H1 (cell line): ENCODE results near the gene PTPRD. TPM values are rescaled to one million over a fixed set of nuclear protein-coding genes. Genes with fewer than 3 reads are reported as not detected.

Source experiments
- CTCF ChIA-PET: fragments of 300-600 bp; sonication (Branson Sonifier 250); formaldehyde crosslinking; loops from one replicate; lab custom pipeline; 2021; ENCODE audit not compliant: partially characterized antibody; lab: Charles Lee
- POLR2A ChIA-PET: fragments of 300-600 bp; sonication (Branson Sonifier 250); formaldehyde crosslinking; loops from one replicate; lab custom pipeline; 2021; ENCODE audit warnings: inconsistent platforms; ENCODE audit not compliant: partially characterized antibody; lab: Charles Lee
- DNase-seq, 2 experiments: peaks; one replicate each; pipeline versions ENCODE4 v3.0.0 to v3.0.0-alpha.2; 2010 to 2022; ENCODE audit warnings: low spot score in 2 of 2, low read depth in 1 of 2, mixed read lengths in 1 of 2
- FAIRE-seq: peaks from 2 replicates; lab custom pipeline; 2011; peaks lifted over from hg19 to GRCh38; lab: Jason Lieb, UNC
- H2AFZ ChIP-seq: 2 replicates; pipeline ENCODE4 v1.8.1; 2012; ENCODE audit warnings: low read length, inconsistent platforms
- H2AK5ac ChIP-seq: 2 replicates; pipeline ENCODE4 v1.6.1; 2013; ENCODE audit warnings: low read depth, low read length
- H2BK120ac ChIP-seq: replicated peaks from 2 replicates; pipeline ENCODE3; 2013; ENCODE audit warnings: low read depth, low read length, inconsistent platforms
- H2BK12ac ChIP-seq: 2 replicates; pipeline ENCODE4 v1.6.1; 2013; ENCODE audit warnings: low read depth, low read length
- H2BK15ac ChIP-seq: 2 replicates; pipeline ENCODE4 v1.6.1; 2013; ENCODE audit warnings: low read length
- H2BK20ac ChIP-seq: 2 replicates; pipeline ENCODE4 v1.6.1; 2013; ENCODE audit warnings: low read length
- H2BK5ac ChIP-seq: 2 replicates; pipeline ENCODE4 v1.6.1; 2013; ENCODE audit warnings: low read depth, low read length
- H3K14ac ChIP-seq: 2 replicates; pipeline ENCODE4 v1.6.1; 2013; ENCODE audit warnings: inconsistent platforms; ENCODE audit not compliant: insufficient read length
- H3K18ac ChIP-seq: 2 replicates; pipeline ENCODE4 v1.6.1; 2013; ENCODE audit warnings: low read length; ENCODE audit errors: extremely low read depth
- H3K23ac ChIP-seq: 2 replicates; pipeline ENCODE4 v1.6.1; 2013; ENCODE audit warnings: inconsistent platforms; ENCODE audit not compliant: insufficient read length
- H3K23me2 ChIP-seq: 2 replicates; pipeline ENCODE4 v1.6.1; 2013; ENCODE audit warnings: low read depth, low read length
- H3K27ac ChIP-seq: 2 replicates; pipeline ENCODE4 v1.6.1; 2011; ENCODE audit warnings: low read depth, low read length, inconsistent platforms
- H3K27me3 ChIP-seq, 4 experiments: replicated peaks in 1 of 4; 1 replicate in 1 of 4; 2 replicates in 3 of 4; pipeline versions ENCODE4 v1.6.1 to v1.8.1; 2011 to 2013; ENCODE audit warnings: low read length in 3 of 4, mild to moderate bottlenecking in 3 of 4, inconsistent platforms in 2 of 4, mixed read lengths in 2 of 4, moderate library complexity in 1 of 4; ENCODE audit not compliant: control insufficient read depth in 3 of 4, insufficient read depth in 3 of 4; ENCODE audit errors: extremely low read depth in 1 of 4
- H3K36me3 ChIP-seq, 4 experiments: 2 replicates each; pipeline versions ENCODE4 v1.6.1 to v1.8.1; 2011 to 2013; ENCODE audit warnings: mild to moderate bottlenecking in 4 of 4, low read length in 3 of 4, moderate library complexity in 2 of 4, control low read depth in 1 of 4, inconsistent platforms in 1 of 4; ENCODE audit not compliant: insufficient read depth in 4 of 4, control insufficient read depth in 2 of 4
- H3K4ac ChIP-seq: replicated peaks from 2 replicates; pipeline ENCODE3; 2013; ENCODE audit warnings: low read length, low read depth, mixed read lengths, inconsistent platforms; ENCODE audit not compliant: insufficient read length
- H3K4me1 ChIP-seq, 4 experiments: replicated peaks in 1 of 4; 1 replicate in 1 of 4; 2 replicates in 3 of 4; pipeline versions ENCODE4 v1.6.1 to v1.8.1; 2011 to 2013; ENCODE audit warnings: low read length in 3 of 4, inconsistent platforms in 2 of 4, mixed read lengths in 1 of 4; ENCODE audit not compliant: insufficient read depth in 4 of 4, control insufficient read depth in 3 of 4
- H3K4me2 ChIP-seq, 2 experiments: 2 replicates each; pipeline versions ENCODE4 v1.6.1 to v1.8.1; 2011 to 2013; ENCODE audit warnings: low read depth in 2 of 2, low read length in 2 of 2, control low read depth in 1 of 2, inconsistent platforms in 1 of 2, mild to moderate bottlenecking in 1 of 2; ENCODE audit not compliant: insufficient read depth in 1 of 2
- H3K4me3 ChIP-seq, 4 experiments: fragments of 200-600, 300-600 bp in 1 of 4; sonication (generic), shearing (Covaris generic), sonication (Bioruptor Twin) in 1 of 4; 2 replicates each; pipeline versions ENCODE4 v1.5.1 to v1.8.1; 2011 to 2016; ENCODE audit warnings: low read length in 4 of 4, low read depth in 3 of 4, control low read depth in 2 of 4, inconsistent platforms in 2 of 4, mild to moderate bottlenecking in 2 of 4, mixed read lengths in 1 of 4, moderate library complexity in 1 of 4; ENCODE audit not compliant: insufficient read depth in 2 of 4; ENCODE audit errors: extremely low read depth in 1 of 4
- H3K56ac ChIP-seq: replicated peaks from 2 replicates; pipeline ENCODE3; 2013; ENCODE audit warnings: low read depth, mild to moderate bottlenecking, mixed read lengths, low read length, inconsistent platforms; ENCODE audit not compliant: insufficient read length
- H3K79me1 ChIP-seq: 2 replicates; pipeline ENCODE4 v1.6.1; 2013; ENCODE audit warnings: low read depth, low read length, control low read depth
- H3K79me2 ChIP-seq, 2 experiments: 2 replicates each; pipeline versions ENCODE4 v1.6.1 to v1.8.1; 2012 to 2013; ENCODE audit warnings: low read length in 2 of 2, mild to moderate bottlenecking in 2 of 2, inconsistent platforms in 1 of 2; ENCODE audit not compliant: insufficient read depth in 2 of 2, control insufficient read depth in 1 of 2
- H3K9ac ChIP-seq, 4 experiments: replicated peaks in 1 of 4; 1 replicate in 1 of 4; 2 replicates in 3 of 4; pipeline versions ENCODE4 v1.6.1 to v1.8.1; 2011 to 2013; ENCODE audit warnings: low read depth in 3 of 4, low read length in 3 of 4, control low read depth in 2 of 4, mild to moderate bottlenecking in 2 of 4, moderate library complexity in 2 of 4, inconsistent platforms in 1 of 4; ENCODE audit errors: extremely low read depth in 1 of 4
- H3K9me3 ChIP-seq, 2 experiments: 2 replicates each; pipeline versions ENCODE4 v1.6.1 to v1.8.1; 2012 to 2013; ENCODE audit warnings: mild to moderate bottlenecking in 2 of 2, moderate library complexity in 2 of 2, control low read depth in 1 of 2, inconsistent platforms in 1 of 2, low read depth in 1 of 2, low read length in 1 of 2, mixed read lengths in 1 of 2; ENCODE audit not compliant: insufficient read depth in 2 of 2
- H4K20me1 ChIP-seq, 2 experiments: replicated peaks in 1 of 2; 2 replicates each; pipeline versions ENCODE3 to v1.8.1; 2011 to 2013; ENCODE audit warnings: inconsistent platforms in 2 of 2, low read length in 2 of 2, mild to moderate bottlenecking in 1 of 2; ENCODE audit not compliant: insufficient read depth in 2 of 2, control insufficient read depth in 1 of 2
- H4K5ac ChIP-seq: 2 replicates; pipeline ENCODE4 v1.6.1; 2013; ENCODE audit warnings: low read length, low read depth, mixed read lengths, inconsistent platforms; ENCODE audit not compliant: insufficient read length
- H4K8ac ChIP-seq: 2 replicates; pipeline ENCODE4 v1.8.0; 2013; ENCODE audit warnings: mild to moderate bottlenecking, moderate library complexity, low read length, inconsistent platforms; ENCODE audit not compliant: insufficient read depth; ENCODE audit errors: extremely low read depth
- H4K91ac ChIP-seq: replicated peaks from 2 replicates; pipeline ENCODE3; 2013; ENCODE audit warnings: low read length, mixed read lengths, inconsistent platforms; ENCODE audit not compliant: insufficient read length
- CHD2 ChIP-seq: IDR thresholded peaks from 2 replicates; pipeline ENCODE4 v1.6.1; 2012; ENCODE audit warnings: low read length, improper control_type of control experiment
- JUN ChIP-seq: IDR thresholded peaks from 2 replicates; pipeline ENCODE4 v1.6.1; 2011; ENCODE audit warnings: low read depth, mild to moderate bottlenecking, improper control_type of control experiment, low read length
- WGBS, 2 experiments: shearing (Covaris generic) in 1 of 2; methylation state at CpG; one replicate each; pipeline versions ENCODE4 v1.1.6 to v1.1.7; 2013 to 2015; ENCODE audit warnings: low lambda C conversion rate in 2 of 2, mixed read lengths in 2 of 2, inconsistent platforms in 1 of 2, low coverage in 1 of 2, missing lambda C conversion rate in 1 of 2; ENCODE audit not compliant: insufficient replicate concordance in 2 of 2, insufficient coverage in 1 of 2, insufficient read length in 1 of 2; ENCODE audit errors: extremely low coverage in 1 of 2, missing lambda C conversion rate in 1 of 2; 5-methylcytosine and 5-hydroxymethylcytosine counted together
- polyA plus RNA-seq, 7 experiments: library from polyadenylated mRNA; depleted of rRNA in 3 of 7; stranded (reverse) in 5 of 7; unstranded in 2 of 7; fragments of >200 nt in 5 of 7; fragments of 200-250 nt in 2 of 7; gene quantifications; 1 replicate in 5 of 7; 2 replicates in 1 of 7; 4 replicates in 1 of 7; pipeline versions ENCODE4 v1.2.1 to v1.2.3, GENCODE V29; 2011 to 2013; ENCODE audit warnings: missing spikeins in 2 of 7, mixed read lengths in 2 of 7
- total RNA-seq: library from RNA; stranded (reverse); fragmentation: NEBNext Ultra II Directional; extraction: Animal tissue kit (Norgen Biotek cat#: 25700); gene quantifications from 2 replicates; pipeline ENCODE4 v1.2.1, GENCODE V29; 2021

PTPRD gene
- total and polyA plus RNA-seq, 2 of the 8 experiments (the other 6 are each of a cell fraction or from before 2014, with no cell fraction given), result 17.2 to 77.0 TPM

GRCh38 chr9:8332871-8333270, 2279.9 kb downstream of the PTPRD start:
- Histone ChIP-seq H3K36me3 (no peaks in the 10 kb centered on the region), H3K27ac (no peak overlapping the region), H3K23ac (no peak overlapping the region), H3K9ac (no peak overlapping the region), H3K4me1 (peaks cover 0 to 3% (median 0%) of the 10 kb centered on the region in 4 experiments; a peak in 2 of 7 replicates), H2BK12ac (no peak overlapping the region), H3K56ac (no peak overlapping the region), H3K4ac (no peak overlapping the region), H2BK5ac (no peak overlapping the region), H2AK5ac (no peak overlapping the region), H3K14ac (no peak overlapping the region), H3K79me2 (no peaks in the 10 kb centered on the region), H2BK15ac (no peak overlapping the region), H3K23me2 (no peaks in the 10 kb centered on the region), H4K20me1 (no peaks in the 10 kb centered on the region), H3K18ac (no peak overlapping the region), H3K4me2 (no peak overlapping the region), H2BK20ac (no peak overlapping the region), H4K5ac (no peak overlapping the region), H2BK120ac (no peak overlapping the region), H2AFZ (no peak overlapping the region), H3K4me3 (no peak overlapping the region), H4K91ac (no peak overlapping the region), H3K27me3 (no peaks in the 10 kb centered on the region), H4K8ac (no peak overlapping the region), H3K79me1 (no peaks in the 10 kb centered on the region), H3K9me3 (no peaks in the 10 kb centered on the region)
- no peak for DNase-seq
- ChIA-PET CTCF (interaction anchor here (0.6 kb wide), 1 partner anchor 479 kb away, joined by 3 read pairs; no protein-coding TSS in a partner anchor), POLR2A (no interaction called here)
- WGBS, 2 experiments, result 81% methylated on average over 2 of the region's 2 CpGs; no CpG with 5 or more reads in 1 of the 2 experiments
- no peak for FAIRE-seq
- TF ChIP-seq JUN (no peak), CHD2 (no peak)
